Neural crest cell (in vitro differentiated cells): ENCODE results near the gene TGM3. TPM values are rescaled to one million over a fixed set of nuclear protein-coding genes. Genes with fewer than 3 reads are reported as not detected.

Experiments used
- DNase-seq: peaks from one replicate; pipeline ENCODE4 v3.0.0; 2021; ENCODE audit warnings: low read depth, mixed read lengths, low spot score
- H3K27ac Mint-ChIP-seq: one replicate; pipeline ENCODE4 v1.8.0; 2021; ENCODE audit warnings: mild to moderate bottlenecking, mixed read lengths; ENCODE audit not compliant: unreplicated experiment
- H3K27me3 Mint-ChIP-seq: 2 replicates; pipeline ENCODE4 v1.8.0; 2021; ENCODE audit warnings: low read depth, mild to moderate bottlenecking, mixed read lengths
- H3K36me3 Mint-ChIP-seq: 2 replicates; pipeline ENCODE4 v1.8.0; 2021; ENCODE audit warnings: low read depth, mild to moderate bottlenecking, mixed read lengths
- H3K4me1 Mint-ChIP-seq: 2 replicates; pipeline ENCODE4 v1.8.0; 2021; ENCODE audit warnings: mixed read lengths
- H3K4me3 Mint-ChIP-seq: one replicate; pipeline ENCODE4 v1.8.0; 2021; ENCODE audit warnings: mild to moderate bottlenecking, mixed read lengths
- H3K9me3 Mint-ChIP-seq: 2 replicates; pipeline ENCODE4 v1.8.0; 2021; ENCODE audit warnings: mixed read lengths
- total RNA-seq: library from RNA; stranded (reverse); gene quantifications from 2 replicates; pipeline ENCODE4 v1.2.1, GENCODE V29; 2021
- TF ChIP-seq, protein P1 (sequence below): fragments of 200-600 bp; sonication (generic); conservative IDR thresholded peaks from 2 replicates; pipeline ENCODE4 v1.5.0; 2021; ENCODE audit warnings: antibody characterized with exemption, mild to moderate bottlenecking

The TGM3 gene
- total RNA-seq, 1 donor from 2014 or later, result 0.23 TPM

DNA sequence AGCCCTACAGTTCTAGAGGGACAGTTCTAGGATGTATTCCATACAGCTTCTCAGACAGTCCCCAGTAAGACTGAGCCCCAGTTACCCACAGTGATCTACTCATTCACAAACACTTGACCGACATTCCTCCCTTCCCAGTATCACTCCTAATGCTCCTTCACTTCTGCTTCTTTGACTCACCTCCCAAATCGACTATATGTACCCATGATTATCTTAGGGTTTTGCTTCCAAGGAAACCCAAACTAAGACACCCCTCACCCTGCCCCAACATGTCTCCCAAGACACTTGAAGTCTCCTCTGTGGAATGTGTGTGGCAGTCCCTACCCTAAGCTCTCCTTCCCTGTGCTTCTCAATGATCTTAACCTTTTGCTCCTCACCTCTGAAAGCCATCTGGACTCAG, 61.3 kb downstream of the TGM3 start:
- H3K9me3 Mint-ChIP-seq, result peaks cover 6% of the 10 kb centered on the region
- H3K27ac Mint-ChIP-seq, result no peak overlapping the region
- H3K36me3 Mint-ChIP-seq, result peaks cover 3% of the 10 kb centered on the region
- peaks cover 2% of the 10 kb centered on the region for H3K4me1 Mint-ChIP-seq
- TF ChIP-seq, protein P1, sequence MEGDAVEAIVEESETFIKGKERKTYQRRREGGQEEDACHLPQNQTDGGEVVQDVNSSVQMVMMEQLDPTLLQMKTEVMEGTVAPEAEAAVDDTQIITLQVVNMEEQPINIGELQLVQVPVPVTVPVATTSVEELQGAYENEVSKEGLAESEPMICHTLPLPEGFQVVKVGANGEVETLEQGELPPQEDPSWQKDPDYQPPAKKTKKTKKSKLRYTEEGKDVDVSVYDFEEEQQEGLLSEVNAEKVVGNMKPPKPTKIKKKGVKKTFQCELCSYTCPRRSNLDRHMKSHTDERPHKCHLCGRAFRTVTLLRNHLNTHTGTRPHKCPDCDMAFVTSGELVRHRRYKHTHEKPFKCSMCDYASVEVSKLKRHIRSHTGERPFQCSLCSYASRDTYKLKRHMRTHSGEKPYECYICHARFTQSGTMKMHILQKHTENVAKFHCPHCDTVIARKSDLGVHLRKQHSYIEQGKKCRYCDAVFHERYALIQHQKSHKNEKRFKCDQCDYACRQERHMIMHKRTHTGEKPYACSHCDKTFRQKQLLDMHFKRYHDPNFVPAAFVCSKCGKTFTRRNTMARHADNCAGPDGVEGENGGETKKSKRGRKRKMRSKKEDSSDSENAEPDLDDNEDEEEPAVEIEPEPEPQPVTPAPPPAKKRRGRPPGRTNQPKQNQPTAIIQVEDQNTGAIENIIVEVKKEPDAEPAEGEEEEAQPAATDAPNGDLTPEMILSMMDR, result no peak
- DNase-seq, result no peak
- no peak overlapping the region for H3K4me3 Mint-ChIP-seq
- peaks cover 7% of the 10 kb centered on the region for H3K27me3 Mint-ChIP-seq

DNA sequence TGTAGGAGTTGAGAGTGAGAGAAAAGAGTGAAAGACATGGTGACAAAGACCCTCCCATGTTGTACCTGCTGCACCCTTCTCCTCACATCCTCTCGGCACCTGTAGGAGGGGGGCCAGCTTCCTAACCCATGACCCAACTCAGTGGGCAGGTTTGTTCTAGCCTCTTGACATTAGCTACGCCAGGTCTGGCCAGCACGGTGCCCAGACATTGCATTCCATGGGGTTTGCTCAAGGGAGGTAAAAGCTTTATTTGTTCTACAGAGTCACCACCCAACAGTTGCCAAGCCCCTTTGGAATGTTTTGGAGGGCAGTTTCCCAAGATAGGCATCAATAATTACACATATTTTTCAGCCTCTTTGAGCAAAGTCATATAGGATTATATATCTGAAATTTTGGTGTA, 62.2 kb downstream of the TGM3 start:
- H3K9me3 Mint-ChIP-seq, result peaks cover 6% of the 10 kb centered on the region
- no peaks in the 10 kb centered on the region for H3K4me1 Mint-ChIP-seq
- no peak for DNase-seq
- H3K4me3 Mint-ChIP-seq, result no peak overlapping the region
- peaks cover 7% of the 10 kb centered on the region for H3K27me3 Mint-ChIP-seq
- H3K36me3 Mint-ChIP-seq, result peaks cover 3% of the 10 kb centered on the region
- TF ChIP-seq, protein P1, result no peak
- no peak overlapping the region for H3K27ac Mint-ChIP-seq

DNA sequence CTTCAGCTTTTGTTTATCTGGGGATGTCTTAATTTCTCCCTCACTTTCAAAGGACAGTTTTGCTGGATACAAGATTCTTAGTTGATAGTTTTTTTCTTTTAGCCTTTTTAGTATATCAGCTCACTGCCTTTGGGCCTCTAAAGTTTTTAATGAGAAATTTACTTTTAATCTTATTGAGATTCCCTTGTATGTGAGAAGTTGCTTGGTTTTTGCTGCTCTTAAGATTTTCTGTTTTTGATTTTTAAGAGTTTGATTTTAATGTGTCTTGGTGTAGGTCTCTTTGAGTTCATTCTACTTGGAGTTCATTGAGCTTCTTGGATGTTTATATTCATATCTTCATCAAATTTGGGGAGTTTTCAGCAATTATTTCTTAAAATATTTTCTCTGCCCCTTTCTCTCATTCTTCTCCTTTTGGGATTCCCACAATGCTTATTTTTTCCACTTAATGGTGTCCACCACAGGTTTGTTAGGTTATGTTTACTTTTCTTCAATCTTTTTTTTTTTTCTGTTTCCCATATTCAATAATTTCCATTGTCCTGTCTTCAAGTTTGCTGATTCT, 65.3 kb downstream of the TGM3 start:
- H3K4me3 Mint-ChIP-seq, result no peak overlapping the region

DNA sequence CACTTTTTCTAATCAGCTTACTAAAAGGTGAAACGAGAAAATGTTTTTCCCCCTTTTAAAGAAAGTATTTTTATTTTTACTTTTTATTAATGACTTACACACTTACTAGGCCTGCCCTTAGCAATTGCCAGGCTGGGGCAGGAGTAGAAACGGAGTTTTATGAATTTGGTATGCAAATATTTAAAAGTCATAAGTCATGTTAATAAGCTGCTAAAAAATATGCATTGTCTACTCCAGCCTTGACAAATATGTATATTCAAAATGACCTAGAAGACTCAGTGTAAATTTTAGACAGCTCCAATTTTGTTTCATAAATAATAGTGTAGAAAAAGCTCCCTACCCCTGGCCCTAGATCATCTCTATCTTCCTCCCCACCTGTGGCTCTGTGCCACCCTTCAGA, 67.4 kb downstream of the TGM3 start:
- Mint-ChIP-seq H3K4me1 (no peaks in the 10 kb centered on the region), H3K9me3 (peaks cover 3% of the 10 kb centered on the region), H3K27me3 (peaks cover 9% of the 10 kb centered on the region), H3K4me3 (no peak overlapping the region), H3K36me3 (peaks cover 3% of the 10 kb centered on the region), H3K27ac (no peak overlapping the region)
- TF ChIP-seq, protein P1, result no peak
- DNase-seq, result no peak

More for the DNA sequence above, 65.3 kb downstream of the TGM3 start:
- H3K36me3 Mint-ChIP-seq, result peaks cover 3% of the 10 kb centered on the region
- no peak for DNase-seq
- peaks cover 6% of the 10 kb centered on the region for H3K9me3 Mint-ChIP-seq
- TF ChIP-seq, protein P1, result no peak
- no peaks in the 10 kb centered on the region for H3K4me1 Mint-ChIP-seq
- H3K27ac Mint-ChIP-seq, result no peak overlapping the region
- H3K27me3 Mint-ChIP-seq, result peaks cover 9% of the 10 kb centered on the region

DNA sequence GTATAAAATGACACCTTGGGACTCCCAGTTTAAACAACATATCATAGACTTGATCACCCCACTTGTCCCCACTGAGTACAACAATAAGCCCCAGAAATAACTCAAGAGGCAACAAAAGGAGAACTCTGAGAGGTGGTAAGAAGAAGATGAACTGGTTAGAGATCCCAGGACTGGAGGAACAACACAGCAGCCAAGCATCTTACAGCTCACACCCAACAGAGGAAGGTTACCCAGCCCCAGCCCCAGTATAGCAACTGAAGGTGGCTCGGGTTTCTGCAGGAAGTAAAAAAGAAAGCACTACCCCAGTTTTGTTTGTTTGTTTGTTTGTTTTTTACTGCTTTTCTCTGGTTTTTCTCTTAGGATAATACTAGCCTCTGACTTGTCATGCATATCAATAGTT, 67.8 kb downstream of the TGM3 start:
- TF ChIP-seq, protein P1, result no peak
- no peak for DNase-seq
- H3K4me1 Mint-ChIP-seq, result no peaks in the 10 kb centered on the region
- H3K9me3 Mint-ChIP-seq, result peaks cover 3% of the 10 kb centered on the region
- H3K36me3 Mint-ChIP-seq, result peaks cover 3% of the 10 kb centered on the region
- no peak overlapping the region for H3K27ac Mint-ChIP-seq
- no peak overlapping the region for H3K4me3 Mint-ChIP-seq
- peaks cover 9% of the 10 kb centered on the region for H3K27me3 Mint-ChIP-seq

DNA sequence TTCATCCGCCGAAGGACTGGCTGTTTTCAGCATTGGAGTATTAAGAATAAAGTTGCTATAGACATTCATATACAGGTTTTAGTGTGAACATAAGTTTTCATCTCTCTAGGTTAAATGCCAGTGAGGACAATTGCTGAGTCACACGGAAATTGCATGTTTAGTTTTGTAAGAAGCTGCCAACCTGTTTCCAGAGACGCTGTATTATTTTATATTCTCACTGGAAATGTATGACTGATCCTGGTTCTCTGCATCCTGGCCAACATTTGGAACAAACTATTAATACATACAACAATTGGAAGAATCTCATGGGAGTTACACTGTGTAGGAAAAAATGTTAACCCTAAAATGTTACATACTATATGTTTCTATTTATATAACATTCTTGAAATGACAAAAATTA, 68.2 kb downstream of the TGM3 start:
- peaks cover 10% of the 10 kb centered on the region for H3K27me3 Mint-ChIP-seq
- TF ChIP-seq, protein P1, result no peak
- no peak overlapping the region for H3K27ac Mint-ChIP-seq
- H3K9me3 Mint-ChIP-seq, result peaks cover 4% of the 10 kb centered on the region
- no peak overlapping the region for H3K4me3 Mint-ChIP-seq
- peaks cover 3% of the 10 kb centered on the region for H3K36me3 Mint-ChIP-seq
- no peaks in the 10 kb centered on the region for H3K4me1 Mint-ChIP-seq
- no peak for DNase-seq
